HK-2 (cell line): ENCODE results near the gene TCF12.
"Not testable (repeated sequence)": the region's sequence is repeated elsewhere in the genome, so short reads cannot be mapped to it uniquely, and the experiment has no call there.

Experiments
- DNase-seq: peaks from one replicate; pipeline ENCODE4 v3.0.0-alpha.2; 2018; ENCODE audit not compliant: unreplicated experiment

The TCF12 gene

GRCh38 chr15:56916825-56917477 is 1.5 kb upstream of the TCF12 start:
- DNase-seq, result no peak

GRCh38 chr15:56917652-56918045 is 795 bp upstream of the TCF12 start:
- no peak for DNase-seq

- peak; percentile 55 for DNase-seq
Observed at GRCh38 chr15:56919031-56919608, 676 bp downstream of the TCF12 start.

- DNase-seq, result peak; percentile 31
Observed at GRCh38 chr15:56919609-56920366, 1.3 kb downstream of the TCF12 start.

- DNase-seq, result no peak
Observed at GRCh38 chr15:56920367-56920627, 1.9 kb downstream of the TCF12 start.

- DNase-seq, result no peak
Observed at GRCh38 chr15:56923174-56923591, 4.7 kb downstream of the TCF12 start.

GRCh38 chr15:56927816-56928215 is 9.4 kb downstream of the TCF12 start:
- no peak for DNase-seq

GRCh38 chr15:56929399-56929798 is 11.0 kb downstream of the TCF12 start:
- no peak for DNase-seq

GRCh38 chr15:56929933-56930332 is 11.5 kb downstream of the TCF12 start:
- DNase-seq, result no peak

- no peak for DNase-seq
Observed at GRCh38 chr15:56930669-56931313, 12.3 kb downstream of the TCF12 start.

GRCh38 chr15:56931639-56932508 is 13.4 kb downstream of the TCF12 start:
- no peak for DNase-seq

GRCh38 chr15:56932509-56932868 is 14.0 kb downstream of the TCF12 start:
- DNase-seq, result not testable (repeated sequence)

- DNase-seq, result no peak
Observed at GRCh38 chr15:56933410-56933809, 15.0 kb downstream of the TCF12 start.

- no peak for DNase-seq
Observed at GRCh38 chr15:56933811-56934210, 15.4 kb downstream of the TCF12 start.

- DNase-seq, result no peak
Observed at GRCh38 chr15:56934269-56934668, 15.8 kb downstream of the TCF12 start.

GRCh38 chr15:56936929-56937328 is 18.5 kb downstream of the TCF12 start:
- no peak for DNase-seq

GRCh38 chr15:56939257-56939656 is 20.8 kb downstream of the TCF12 start:
- DNase-seq, result no peak

GRCh38 chr15:56940388-56940787 is 21.9 kb downstream of the TCF12 start:
- DNase-seq, result no peak

GRCh38 chr15:56942118-56942517 is 23.7 kb downstream of the TCF12 start:
- no peak for DNase-seq

- DNase-seq, result no peak
Observed at GRCh38 chr15:56943403-56943802, 25.0 kb downstream of the TCF12 start.

GRCh38 chr15:56944485-56944884 is 26.0 kb downstream of the TCF12 start:
- no peak for DNase-seq

- DNase-seq, result no peak
Observed at GRCh38 chr15:56946150-56946549, 27.7 kb downstream of the TCF12 start.
